GM19395 (cell line): ENCODE data around the gene TMEM117.
A peak's percentile ranks its signal among the peaks of the same experiment; 100 is the strongest.
"Not testable (repeated sequence)": the region's sequence is repeated elsewhere in the genome, so short reads cannot be mapped to it uniquely, and the experiment has no call there.

Experiments used
- ATAC-seq: cut with Tn5 transposase; IDR thresholded peaks from one replicate; pipeline ENCODE4 v1.9.1; 2021; ENCODE audit warnings: mild to moderate bottlenecking, moderate library complexity; ENCODE audit not compliant: unreplicated experiment

TMEM117 gene

DNA sequence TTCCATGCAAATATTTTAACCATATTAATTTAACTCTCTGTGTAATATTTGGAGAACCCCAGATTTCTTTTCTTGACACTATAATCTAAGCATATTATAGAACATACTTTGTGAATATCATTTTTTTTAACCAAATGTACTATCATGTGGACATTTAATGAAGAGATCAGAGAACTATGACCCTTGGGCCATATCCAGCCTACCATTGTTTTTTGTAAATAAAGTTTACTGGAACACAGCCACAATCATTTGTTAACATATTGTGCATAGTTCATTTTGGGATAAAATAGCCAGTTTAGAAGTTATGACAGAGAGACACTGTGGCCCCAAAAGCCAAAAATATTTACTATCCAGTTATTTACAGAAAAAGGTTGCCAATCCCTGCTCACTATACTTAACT is 338.2 kb downstream of the TMEM117 start:
- ATAC-seq: no peak

DNA sequence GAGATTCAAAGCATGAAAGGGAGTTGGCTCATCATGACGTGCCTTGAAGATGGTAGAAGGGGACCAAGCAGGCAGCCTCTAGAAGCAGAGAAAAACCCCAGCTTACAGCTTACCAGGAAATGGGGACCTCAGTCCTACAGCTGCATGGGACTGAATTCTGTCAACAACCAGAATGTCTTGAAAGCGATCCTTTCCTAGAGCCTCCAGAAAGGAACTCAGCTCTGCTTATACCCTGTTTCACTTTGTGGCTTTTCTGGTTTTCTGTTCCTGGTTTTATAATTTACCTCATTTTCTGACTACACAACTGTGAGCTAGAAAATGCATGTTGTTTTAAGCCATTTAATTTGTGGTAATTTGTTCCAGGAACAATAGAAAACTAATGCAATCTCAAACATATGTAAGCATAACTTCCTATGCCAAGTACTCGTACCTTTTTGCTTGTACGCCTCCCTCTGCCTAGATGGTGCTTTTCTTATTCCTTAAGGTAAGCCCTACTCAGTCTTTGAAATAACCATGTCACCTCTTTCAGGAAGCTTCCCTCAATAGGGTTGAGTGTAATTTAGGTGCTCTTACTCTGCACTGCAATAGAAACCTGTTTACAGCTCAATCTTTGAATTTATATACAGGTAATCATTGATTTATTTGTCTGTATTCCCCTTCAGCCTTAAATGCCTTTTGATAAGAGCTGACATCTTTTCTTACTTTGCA is 348.8 kb downstream of the TMEM117 start:
- ATAC-seq: peak; percentile 94

DNA sequence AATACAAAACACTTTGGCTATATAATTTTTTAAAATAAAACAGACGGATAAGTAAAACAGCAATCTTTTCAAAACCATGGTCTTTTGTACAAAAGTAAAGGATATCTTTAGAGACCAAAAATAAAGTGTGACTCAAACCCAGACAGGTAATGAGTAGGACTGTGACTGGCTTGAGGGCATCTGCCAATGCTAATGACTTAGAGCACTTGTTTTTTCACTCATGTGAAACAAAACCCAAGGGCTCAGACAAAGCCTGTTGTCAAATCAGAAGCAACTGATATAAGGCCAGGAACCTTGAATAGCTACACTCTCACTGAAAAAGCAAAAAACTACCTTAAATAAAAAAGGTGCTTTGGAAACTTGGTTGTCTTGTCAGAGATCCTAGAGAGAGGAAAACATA is 357.4 kb downstream of the TMEM117 start:
- ATAC-seq: peak; percentile 98

DNA sequence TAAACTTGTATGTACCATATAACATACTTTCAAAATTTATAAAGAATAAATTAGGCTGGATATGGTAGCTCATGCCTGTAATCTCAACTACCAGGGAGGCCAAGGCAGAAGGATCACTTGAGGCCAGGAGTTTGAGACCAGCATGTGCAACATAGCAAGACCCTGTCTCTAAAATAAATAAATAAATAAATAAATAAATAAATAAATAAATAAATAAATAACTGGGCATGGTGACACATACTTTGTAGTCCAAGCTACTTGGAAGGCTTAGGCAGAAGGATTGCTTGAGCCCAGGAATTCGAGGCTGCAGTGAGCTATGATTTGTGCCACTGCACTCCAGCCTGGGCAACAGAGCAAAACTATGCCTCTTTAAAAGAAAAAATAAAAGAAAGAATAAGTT is 359.8 kb downstream of the TMEM117 start:
- ATAC-seq: not testable (repeated sequence)

DNA sequence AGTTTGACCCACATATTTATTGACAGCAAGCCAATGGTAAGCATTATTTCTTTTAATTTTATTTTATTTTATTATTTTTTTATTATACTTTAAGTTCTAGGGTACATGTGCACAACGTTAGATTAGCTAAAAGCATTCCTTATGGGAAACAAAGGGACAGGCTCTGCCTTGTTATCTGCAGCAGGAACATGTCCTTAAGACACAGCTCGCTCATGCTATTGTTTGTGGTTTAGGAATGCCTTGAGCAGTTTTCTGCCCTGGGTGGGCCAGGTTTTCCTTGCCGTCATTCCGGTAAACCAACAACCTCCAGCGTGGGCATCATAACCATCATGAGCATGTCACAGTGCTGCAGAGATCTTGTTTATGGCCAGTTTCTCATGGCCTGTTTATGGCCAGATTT is 370.2 kb downstream of the TMEM117 start:
- no peak for ATAC-seq

DNA sequence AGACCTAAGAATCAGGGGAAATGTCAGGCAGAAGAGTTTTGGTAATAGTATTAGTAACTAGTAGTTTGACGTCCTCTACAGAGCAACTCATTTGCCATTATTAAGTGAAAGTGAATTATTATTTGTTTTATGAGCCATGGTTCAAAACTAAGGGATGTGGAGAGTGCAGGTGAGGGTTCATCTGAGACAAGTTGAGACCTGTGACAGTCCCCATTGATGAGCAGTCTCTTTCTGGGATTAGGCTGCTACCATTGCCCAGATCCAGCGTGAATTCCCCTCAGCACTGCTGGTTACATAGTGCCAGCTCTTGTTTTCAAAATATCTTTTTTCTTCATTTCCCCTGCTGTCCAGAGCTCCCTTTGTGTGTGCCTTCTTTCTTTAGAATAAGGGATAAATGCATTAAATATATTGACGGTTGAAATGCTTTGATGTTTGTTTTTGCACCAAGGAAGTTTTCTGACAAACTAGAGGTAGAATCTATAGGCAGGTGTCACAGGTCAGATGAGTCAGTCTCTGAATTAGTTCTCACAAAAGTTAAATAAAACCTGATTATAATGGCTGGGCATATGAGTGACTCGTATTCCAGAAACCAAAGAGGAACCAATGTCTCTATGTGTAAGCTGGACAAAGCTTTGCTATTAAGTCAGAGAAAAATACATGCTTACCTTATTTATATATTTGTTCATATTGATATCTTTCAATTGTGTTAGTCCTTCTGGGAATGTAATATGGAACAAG is 381.4 kb downstream of the TMEM117 start:
- ATAC-seq: no peak

DNA sequence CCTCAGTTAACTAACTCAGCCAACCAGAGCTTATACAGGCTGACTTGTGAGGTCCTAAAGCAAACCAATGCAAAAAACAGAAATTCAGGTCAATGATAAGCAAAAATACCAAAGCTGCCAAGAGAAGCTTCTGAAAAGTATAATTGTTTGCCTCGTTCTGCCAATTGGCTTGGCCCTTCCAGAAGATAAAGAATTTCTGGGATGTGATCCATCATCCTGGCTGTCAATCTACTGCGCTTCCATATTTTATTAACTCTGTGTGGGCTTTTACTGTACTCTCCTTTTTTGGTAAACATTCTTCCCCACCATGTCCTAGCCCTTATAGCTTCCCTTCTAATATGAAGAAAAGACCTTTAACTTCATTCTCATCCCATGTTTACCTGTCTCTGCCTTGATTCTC is 387.9 kb downstream of the TMEM117 start:
- ATAC-seq: no peak

DNA sequence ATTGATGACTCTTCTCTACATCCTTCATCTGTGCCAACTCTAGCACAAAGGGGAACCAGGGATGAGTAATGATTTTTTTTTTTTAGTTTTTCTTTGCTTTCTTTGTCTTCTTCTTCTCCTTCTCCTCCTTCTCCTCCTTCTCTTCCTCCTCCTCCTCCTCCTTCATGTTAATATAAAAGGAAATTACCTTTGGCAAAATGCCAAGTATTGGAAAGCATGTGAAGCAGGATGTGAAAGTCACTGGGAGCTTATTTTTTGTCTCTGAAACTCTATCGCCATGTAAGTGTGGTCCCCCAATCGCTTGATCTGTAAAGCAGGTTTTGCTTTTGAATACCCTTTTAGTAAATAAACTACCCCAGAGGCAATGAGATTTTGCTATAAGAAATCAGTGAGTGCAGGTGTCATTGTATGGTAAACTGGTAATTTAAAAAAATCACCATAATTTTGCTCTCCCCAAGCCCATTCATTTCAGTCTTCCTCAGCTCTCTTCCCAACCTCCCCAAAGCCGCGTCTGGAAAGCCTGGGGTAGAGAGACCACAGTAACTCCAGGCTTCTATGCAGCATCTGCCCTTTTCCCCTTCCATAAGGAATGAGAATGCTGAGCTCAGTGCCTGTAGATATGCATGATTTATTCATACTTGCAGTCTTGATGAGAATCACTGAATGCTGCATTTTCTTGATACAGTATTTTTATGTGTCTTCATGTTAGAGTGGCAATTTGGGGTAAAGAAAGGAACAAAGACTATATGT is 388.7 kb downstream of the TMEM117 start:
- ATAC-seq: no peak

DNA sequence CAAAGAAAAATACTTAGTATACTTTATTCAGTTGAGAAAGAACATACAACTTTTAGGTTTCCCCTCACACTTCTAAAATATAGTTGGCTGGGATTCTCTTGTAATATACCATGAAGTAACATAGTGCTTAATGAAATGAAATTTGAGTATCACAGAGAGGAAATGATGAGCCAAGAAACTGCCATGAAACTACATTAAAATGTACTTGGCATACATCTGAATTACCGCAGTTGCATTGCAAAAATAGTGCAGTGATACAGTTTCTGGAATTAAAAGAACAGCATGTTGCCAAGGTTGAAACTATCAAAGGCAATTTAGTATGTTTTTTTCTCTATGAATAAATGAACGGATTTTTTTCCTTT is 389.2 kb downstream of the TMEM117 start:
- no peak for ATAC-seq

DNA sequence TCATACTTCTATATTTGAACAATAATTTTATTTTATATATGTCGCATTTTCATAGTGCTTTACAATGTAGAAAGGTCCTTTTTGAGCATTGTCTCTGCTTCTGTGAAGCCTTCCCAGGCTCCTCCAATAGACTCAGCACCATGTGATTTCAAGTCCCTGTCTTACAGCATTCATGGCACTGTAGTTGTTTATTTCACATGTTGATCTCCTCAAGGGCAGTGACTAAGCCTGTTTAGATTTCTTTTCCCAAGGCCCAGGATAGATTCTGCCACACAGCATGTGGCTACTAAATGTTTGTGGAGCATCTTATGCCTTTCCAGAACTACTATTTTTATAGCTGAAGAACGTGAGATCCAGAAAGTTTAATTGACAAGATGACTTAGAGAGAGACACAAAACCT is 391.7 kb downstream of the TMEM117 start:
- no peak for ATAC-seq

DNA sequence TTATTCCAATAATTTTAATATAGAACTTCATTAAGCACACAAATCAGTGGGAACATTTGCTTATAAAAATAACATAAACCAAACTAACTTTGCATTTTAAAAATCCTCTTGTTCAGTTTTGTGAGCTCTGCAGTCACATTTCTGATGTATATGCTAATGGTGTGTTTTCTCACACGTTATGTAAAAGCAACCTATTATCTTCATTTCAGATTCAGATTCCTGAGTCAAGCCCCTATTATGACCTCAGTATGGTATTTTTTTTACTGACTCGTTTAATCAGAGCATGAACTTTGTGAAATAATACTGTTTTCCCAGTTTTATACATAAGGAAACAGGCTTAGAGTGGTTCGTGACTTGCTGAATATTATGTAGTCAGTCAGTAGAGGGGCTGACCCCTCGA is 394.0 kb downstream of the TMEM117 start:
- ATAC-seq: no peak

DNA sequence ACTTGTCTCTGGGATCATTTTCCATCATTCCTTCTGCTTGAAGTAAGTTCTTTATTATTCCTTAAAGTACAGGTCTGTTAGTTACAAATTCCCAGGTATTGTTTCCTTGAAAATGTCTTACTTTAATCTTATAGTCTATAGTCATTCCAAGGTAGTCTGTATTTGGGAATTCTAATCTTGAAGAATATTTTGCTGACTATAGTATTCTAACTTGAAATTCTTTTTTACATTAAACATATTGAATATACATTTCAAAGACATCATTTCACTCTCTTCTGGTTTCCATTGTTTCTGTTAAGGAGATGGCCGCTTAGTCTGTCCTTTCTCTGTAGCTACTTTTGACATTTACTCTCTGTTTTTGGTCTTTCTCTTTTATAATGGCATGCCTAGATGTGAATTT is 399.8 kb downstream of the TMEM117 start:
- ATAC-seq: no peak

DNA sequence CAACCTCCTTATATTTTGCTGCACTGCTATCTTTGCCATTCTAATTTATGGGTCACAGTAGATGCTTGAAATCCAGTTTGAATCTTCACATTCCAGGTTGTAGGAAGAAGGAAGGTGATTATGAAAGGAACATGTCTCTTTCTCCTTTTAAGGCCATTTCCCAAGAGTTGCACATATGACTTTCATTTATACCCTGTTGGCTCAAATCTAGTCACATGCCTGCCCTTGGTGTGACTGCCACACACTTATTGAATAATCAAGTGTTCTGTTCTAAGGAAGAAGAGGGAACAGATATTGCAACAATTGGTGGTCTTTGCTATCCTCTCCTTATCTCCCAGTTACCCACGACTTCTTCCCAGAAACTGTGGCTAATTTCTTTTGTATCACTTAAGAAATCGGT is 404.3 kb downstream of the TMEM117 start:
- ATAC-seq: no peak

DNA sequence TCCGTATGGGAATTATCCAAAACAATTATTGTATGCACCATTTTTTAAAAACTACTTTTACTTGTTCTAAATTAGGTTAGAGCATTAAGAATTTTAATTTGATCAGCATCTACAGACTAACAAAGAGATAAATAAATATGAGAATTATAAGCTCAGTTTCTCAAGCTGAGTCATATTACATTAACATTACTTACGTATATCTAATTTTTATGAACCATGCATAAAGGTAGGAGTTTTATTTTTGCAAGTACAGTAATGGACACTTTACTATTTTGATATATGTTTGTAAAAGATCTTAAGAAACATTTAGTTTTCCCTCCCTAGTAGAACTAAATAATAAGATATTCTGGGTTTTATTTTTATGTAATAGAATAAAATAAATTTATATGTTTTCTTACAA is 410.1 kb downstream of the TMEM117 start:
- ATAC-seq: no peak

DNA sequence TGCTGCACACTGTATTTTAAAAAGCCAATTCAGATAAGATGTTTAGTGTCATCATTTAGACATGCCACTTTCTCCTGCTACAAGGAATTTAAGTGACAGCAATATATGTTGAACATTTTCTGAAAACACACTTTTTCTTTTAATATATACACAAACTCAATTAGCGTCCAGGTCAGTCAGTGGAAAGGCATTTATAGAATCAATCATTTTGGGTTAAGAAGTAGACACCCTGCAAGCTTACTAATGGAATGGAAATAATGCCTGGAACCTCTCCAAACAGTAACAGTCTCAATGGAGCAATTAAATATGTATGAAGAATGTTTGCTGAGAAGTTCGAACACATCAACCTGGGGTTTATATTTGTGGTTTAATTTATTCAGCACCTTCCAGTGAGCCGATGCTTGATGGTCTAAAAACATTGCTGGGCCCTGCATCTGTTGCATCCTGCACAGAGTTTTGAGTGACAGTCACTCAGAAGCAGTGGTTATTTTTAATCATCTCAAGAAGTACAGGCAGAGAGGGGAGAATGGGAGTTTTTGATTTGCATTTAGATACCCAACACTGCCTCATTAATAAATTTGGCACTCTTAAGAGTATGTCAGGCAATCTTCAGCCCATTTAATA is 410.7 kb downstream of the TMEM117 start:
- no peak for ATAC-seq

DNA sequence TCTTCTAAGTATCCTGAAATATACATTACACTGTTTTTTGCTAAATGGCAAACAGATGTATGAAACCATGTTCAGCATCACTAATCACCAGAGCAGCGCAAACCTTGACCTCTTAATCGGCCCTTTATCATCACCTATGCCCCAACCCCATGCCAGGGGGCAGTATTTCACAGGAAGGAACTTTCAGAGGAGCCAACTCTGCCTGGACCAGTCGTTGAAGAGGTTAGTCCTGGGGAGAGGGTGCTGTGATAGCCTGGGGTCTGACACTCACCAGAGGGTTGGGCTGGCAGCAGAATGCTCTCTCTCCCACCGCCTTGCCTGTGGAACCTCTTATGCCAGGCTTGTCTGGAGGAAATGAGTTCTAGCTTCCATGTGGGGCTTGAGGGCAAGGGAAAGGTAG is 411.7 kb downstream of the TMEM117 start:
- ATAC-seq: no peak

DNA sequence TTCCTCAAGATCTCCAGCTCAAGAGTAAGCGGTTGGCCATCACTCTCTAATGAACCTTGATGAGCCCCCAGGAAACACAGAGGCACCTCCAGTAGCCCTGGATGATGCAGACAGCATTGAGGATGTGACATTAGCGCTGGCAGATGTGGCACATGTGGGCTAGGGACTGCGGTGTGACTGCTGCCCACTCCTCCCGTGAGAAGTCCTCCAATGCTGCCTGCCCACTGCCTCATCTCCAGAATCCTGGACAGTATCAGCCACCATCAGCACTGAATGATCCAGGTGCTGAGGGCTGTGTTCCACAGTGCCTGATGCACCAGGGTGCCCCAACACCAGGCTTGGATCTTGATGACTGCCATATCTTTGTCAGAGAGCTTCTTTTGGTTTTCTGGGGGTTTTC is 412.6 kb downstream of the TMEM117 start:
- no peak for ATAC-seq

DNA sequence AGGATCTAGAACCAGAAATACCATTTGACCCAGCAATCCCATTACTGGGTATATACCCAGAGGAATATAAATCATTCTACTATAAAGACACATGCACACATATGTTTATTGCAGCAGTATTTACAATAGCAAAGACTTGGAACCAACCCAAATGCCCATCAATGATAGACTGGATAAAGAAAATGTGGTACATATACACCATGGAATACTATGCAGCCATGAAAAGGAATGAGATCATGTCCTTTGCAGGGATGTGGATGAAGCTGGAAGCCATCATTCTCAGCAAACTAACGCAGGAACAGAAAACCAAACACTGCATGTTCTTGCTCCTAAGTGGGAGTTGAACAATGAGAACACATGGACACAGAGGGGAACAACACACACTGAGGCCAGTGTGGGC is 414.6 kb downstream of the TMEM117 start:
- ATAC-seq: not testable (repeated sequence)

DNA sequence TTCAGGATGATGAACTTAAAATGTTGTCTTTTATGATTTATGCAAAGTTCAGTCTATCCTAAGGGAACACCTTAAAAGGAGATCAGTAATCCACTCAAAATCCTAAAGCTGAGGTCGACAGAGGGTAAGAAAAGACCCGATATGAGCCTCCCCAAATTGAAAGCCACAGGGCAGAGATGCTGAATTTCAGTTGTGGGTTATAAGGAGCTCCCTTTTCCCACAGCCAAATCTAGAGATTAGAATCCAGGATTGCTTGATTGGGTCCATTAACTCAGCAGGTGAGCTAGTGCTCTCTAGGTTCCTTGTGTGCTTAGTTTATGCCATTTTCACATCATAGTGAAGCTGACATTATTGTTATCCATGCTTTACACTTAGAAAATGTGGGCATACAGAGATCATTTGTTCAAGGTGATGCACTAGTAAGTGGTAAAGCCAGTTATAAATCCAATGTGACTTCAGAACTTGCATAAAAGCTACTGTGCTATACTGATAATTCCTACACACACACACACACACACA is 417.5 kb downstream of the TMEM117 start:
- no peak for ATAC-seq

DNA sequence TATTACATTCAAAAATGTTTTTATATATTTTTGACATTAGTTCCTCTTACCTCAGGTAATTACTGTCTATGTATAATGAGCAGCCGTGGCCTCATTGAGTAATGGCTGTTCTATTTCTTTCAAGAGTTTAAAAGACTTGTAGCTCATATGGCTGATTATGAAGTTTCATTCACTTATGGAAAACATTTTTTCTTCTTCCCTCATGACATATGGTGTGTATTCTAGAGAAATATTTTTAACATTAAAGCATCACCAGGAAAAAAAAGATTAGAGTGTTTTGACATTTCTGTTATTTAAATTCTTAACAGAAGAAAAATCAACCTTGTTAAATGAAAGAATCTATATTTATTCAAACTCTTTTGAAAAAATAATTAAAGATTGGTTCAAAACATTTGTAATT is 422.4 kb downstream of the TMEM117 start:
- no peak for ATAC-seq

DNA sequence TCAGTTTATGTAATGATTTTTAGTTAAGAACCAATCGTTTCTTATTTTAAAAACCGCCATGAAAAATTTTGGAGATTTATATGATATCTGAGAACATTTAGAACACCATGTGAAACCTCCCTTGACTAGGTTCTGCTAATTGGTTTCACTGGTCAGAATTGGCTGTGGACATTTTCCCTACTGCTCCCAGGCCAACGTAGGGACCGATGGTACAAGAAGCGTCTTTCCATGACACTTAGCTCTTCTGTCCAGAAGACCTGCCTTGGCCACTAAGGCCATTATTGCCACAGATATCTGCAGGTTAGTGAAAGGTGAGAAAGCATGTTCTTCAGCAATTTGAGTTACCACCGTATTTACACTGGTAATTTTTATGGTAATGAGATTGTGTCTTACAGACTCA is 424.0 kb downstream of the TMEM117 start:
- no peak for ATAC-seq
